Tibial artery (tissue), 4 donors: ENCODE data around the gene OTOL1.

ENCODE experiments used
- DNase-seq, 2 donors: peaks; one replicate each; pipeline ENCODE4 v3.0.0-alpha.2; 2019
- H3K27ac ChIP-seq, 2 donors: fragments of 200-600 bp; sonication (generic) in 1 of 2; 1 replicate in 1 of 2; 2 replicates in 1 of 2; pipeline ENCODE4 v1.5.1; 2018 to 2019; ENCODE audit warnings: mild to moderate bottlenecking in 1 of 2
- H3K27me3 ChIP-seq, 2 donors: fragments of 200-600 bp; sonication (generic) in 1 of 2; one replicate each; pipeline versions ENCODE4 v1.5.1 to v1.6.0; 2016 to 2019
- H3K36me3 ChIP-seq, 3 donors: fragments of 200-600 bp; sonication (generic) in 2 of 3; one replicate each; pipeline ENCODE4 v1.5.1; 2016 to 2019; ENCODE audit warnings: mild to moderate bottlenecking in 2 of 3
- H3K4me1 ChIP-seq, 4 donors: fragments of 200-600 bp; sonication (generic) in 2 of 4; 1 replicate in 3 of 4; 2 replicates in 1 of 4; pipeline ENCODE4 v1.5.1; 2016 to 2019
- H3K4me3 ChIP-seq, 2 donors: fragments of 200-600 bp; sonication (generic) in 1 of 2; 1 replicate in 1 of 2; 2 replicates in 1 of 2; pipeline ENCODE4 v1.5.1; 2018 to 2019; ENCODE audit warnings: mild to moderate bottlenecking in 2 of 2
- H3K9me3 ChIP-seq, 3 donors: fragments of 200-600 bp; sonication (generic) in 1 of 3; one replicate each; pipeline ENCODE4 v1.5.1; 2016 to 2019
- intact Hi-C: fragments of 100-400 bp; cut with DNase I; formaldehyde crosslinking; loops from one replicate; pipeline ENCODE4 v1.15.0; 2023; ENCODE audit warnings: low total_unique reads
- TF ChIP-seq, protein P1 (sequence below), 2 experiments: fragments of 200-600 bp in 1 of 2; fragments of 450-650 bp in 1 of 2; IDR thresholded peaks; one replicate each; pipeline ENCODE4 v1.5.1; 2017 to 2019; ENCODE audit warnings: antibody characterized with exemption in 2 of 2, mild to moderate bottlenecking in 1 of 2, moderate library complexity in 1 of 2

OTOL1 gene

DNA sequence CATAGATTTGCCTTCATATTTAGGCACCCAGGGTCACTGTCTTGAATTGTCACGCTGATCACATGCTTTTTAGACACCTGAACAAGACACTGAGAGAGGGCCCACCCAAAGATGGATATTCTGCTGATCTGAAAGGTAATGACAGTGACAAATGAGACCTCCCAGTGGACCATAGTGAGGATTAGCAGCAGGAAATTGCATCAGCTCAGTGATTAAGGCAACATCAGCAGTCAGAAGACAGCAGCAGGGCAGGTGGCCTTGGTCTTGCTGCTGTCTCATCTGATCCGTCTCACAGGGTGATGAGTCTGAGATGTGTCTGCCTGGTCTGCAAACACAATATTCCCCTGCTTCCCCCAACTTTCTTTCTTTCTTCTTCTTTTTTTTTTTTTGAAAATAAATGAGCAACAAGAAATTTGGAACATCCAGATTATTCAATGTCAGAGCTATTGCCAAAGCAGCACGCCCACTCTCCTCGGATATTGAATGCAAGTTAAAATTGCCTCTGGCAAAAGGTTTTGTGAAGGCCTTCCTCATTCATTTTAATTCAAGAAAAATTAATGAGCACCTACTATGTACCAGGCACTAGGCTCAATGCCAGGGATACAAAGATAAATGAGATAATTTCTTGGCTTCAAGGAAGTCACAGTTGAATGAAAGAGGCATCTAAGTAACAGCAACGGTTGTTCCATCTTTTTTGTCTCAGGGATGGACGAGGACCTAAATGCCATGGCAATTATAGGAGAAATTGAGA is 14.1 kb downstream of the OTOL1 start:
- H3K4me3 ChIP-seq = no peak overlapping the region
- H3K4me1 ChIP-seq = no peaks in the 10 kb centered on the region
- intact Hi-C loops = no loop called here
- H3K27ac ChIP-seq = no peak overlapping the region
- no peaks in the 10 kb centered on the region for H3K27me3 ChIP-seq
- TF ChIP-seq, protein P1, sequence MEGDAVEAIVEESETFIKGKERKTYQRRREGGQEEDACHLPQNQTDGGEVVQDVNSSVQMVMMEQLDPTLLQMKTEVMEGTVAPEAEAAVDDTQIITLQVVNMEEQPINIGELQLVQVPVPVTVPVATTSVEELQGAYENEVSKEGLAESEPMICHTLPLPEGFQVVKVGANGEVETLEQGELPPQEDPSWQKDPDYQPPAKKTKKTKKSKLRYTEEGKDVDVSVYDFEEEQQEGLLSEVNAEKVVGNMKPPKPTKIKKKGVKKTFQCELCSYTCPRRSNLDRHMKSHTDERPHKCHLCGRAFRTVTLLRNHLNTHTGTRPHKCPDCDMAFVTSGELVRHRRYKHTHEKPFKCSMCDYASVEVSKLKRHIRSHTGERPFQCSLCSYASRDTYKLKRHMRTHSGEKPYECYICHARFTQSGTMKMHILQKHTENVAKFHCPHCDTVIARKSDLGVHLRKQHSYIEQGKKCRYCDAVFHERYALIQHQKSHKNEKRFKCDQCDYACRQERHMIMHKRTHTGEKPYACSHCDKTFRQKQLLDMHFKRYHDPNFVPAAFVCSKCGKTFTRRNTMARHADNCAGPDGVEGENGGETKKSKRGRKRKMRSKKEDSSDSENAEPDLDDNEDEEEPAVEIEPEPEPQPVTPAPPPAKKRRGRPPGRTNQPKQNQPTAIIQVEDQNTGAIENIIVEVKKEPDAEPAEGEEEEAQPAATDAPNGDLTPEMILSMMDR (IDR thresholded peaks at IDR 0.05) = no peak
- no peaks in the 10 kb centered on the region for H3K9me3 ChIP-seq
- H3K36me3 ChIP-seq = no peaks in the 10 kb centered on the region
- no peak for DNase-seq

DNA sequence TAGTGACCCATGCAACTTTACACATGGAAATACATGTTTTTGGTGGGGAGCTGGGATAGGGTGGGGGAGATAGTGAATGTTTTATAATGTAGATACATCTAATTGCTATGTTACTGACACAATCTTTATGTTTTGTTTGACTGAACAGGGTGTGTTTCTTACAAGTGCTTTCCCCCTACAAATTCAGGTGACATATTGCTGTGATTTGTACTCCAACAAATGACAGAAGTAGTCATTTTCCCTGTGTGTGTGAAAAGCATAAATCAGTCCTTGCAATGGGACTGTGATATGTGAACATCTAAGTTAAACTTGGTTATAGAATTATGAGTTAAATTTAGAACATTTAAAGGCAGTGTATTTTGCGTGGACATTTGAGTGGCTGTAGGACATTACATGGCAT is 27.3 kb downstream of the OTOL1 start:
- Histone ChIP-seq H3K4me3 (no peak overlapping the region), H3K36me3 (no peaks in the 10 kb centered on the region), H3K4me1 (no peaks in the 10 kb centered on the region)

DNA sequence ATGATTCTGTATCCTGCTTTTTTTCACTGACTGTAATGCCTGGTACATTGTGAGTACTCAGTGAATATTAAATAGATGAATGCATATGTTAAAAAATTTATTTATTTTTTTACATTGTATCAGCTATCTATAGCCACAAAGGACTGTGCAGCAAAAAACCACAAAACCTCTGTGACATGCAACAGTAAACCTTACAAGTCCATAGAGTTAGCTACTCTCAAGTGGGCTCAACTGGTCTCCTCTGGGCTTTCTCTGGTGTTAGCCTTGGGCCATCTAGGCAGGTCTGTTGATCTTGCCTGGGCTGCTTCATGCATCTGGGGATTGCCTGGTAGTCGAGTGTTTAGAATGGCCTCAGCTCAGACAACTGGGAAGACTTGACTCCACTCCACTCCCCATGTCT is 35.3 kb downstream of the OTOL1 start:
- no peaks in the 10 kb centered on the region for H3K4me1 ChIP-seq
- no peaks in the 10 kb centered on the region for H3K9me3 ChIP-seq
- H3K4me3 ChIP-seq = no peak overlapping the region
- TF ChIP-seq, protein P1 (IDR thresholded peaks at IDR 0.05) = no peak
- H3K27ac ChIP-seq = no peak overlapping the region
- DNase-seq = no peak
- intact Hi-C loops = no loop called here
- H3K36me3 ChIP-seq = no peaks in the 10 kb centered on the region
- no peaks in the 10 kb centered on the region for H3K27me3 ChIP-seq

More for the DNA sequence above, 27.3 kb downstream of the OTOL1 start:
- intact Hi-C loops = no loop called here
- no peak overlapping the region for H3K27ac ChIP-seq
- DNase-seq = no peak
- TF ChIP-seq, protein P1 (IDR thresholded peaks at IDR 0.05) = no peak
- H3K9me3 ChIP-seq = no peaks in the 10 kb centered on the region
- no peaks in the 10 kb centered on the region for H3K27me3 ChIP-seq

DNA sequence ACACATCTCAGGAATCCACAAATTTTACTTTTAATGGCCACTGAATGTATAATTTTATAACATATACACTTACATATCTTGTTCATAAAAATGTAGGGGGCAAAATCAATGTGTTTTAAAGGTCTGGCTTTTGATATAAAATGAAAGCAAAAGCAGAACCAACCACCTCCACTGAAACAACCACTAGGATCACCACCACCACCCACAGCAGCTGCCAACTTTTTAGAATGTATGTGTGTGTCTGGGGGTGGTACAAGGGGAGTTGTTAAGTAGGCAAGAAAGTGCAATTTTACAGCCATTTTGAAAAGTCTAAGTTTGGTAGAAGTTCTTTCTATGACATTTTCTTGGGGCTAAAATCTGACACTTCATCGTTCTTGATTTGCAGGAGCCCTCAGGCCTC is 44.0 kb downstream of the OTOL1 start:
- Histone ChIP-seq H3K36me3 (no peaks in the 10 kb centered on the region), H3K27ac (no peak overlapping the region), H3K9me3 (no peaks in the 10 kb centered on the region), H3K4me1 (no peaks in the 10 kb centered on the region), H3K4me3 (no peak overlapping the region), H3K27me3 (no peaks in the 10 kb centered on the region)
- DNase-seq = no peak
- intact Hi-C loops = no loop called here
- TF ChIP-seq, protein P1 (IDR thresholded peaks at IDR 0.05) = no peak

DNA sequence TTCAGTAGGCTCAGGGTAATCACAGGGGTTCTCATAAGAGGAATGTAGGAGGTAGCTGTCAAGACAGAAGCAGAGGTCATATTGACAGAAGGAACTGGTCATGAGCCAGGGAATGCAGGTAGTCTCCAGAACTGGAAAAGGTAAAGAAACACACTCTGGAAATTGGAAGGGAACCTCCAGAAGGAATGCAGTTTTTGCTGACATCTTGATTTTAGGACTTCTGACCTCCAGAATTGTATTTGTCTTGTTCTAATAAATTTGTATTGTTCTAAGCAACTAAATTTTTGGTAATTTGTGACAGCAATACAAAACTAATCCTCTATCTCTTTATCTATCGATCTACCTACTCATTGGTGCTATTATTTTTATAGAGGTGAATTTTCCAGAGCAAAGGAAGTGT is 49.2 kb downstream of the OTOL1 start:
- Histone ChIP-seq H3K36me3 (no peaks in the 10 kb centered on the region), H3K4me3 (no peak overlapping the region), H3K27ac (no peak overlapping the region), H3K9me3 (no peaks in the 10 kb centered on the region), H3K4me1 (no peaks in the 10 kb centered on the region), H3K27me3 (no peaks in the 10 kb centered on the region)
- TF ChIP-seq, protein P1 (IDR thresholded peaks at IDR 0.05) = no peak
- intact Hi-C loops = no loop called here
- DNase-seq = no peak
